GM12891 (cell line): ENCODE measurements around the gene GAREM1.

ENCODE experiments used
- POLR2A ChIP-seq: IDR thresholded peaks from 2 replicates; pipeline ENCODE4 v1.6.1; 2011; ENCODE audit warnings: low read depth, low read length, control low read depth
- POLR2AphosphoS5 ChIP-seq: IDR thresholded peaks from 2 replicates; pipeline ENCODE4 v1.6.1; 2011; ENCODE audit warnings: low read depth, low read length, control low read depth
- TAF1 ChIP-seq: IDR thresholded peaks from 2 replicates; pipeline ENCODE4 v1.6.1; 2011; ENCODE audit warnings: low read depth, low read length, control low read depth

DNA sequence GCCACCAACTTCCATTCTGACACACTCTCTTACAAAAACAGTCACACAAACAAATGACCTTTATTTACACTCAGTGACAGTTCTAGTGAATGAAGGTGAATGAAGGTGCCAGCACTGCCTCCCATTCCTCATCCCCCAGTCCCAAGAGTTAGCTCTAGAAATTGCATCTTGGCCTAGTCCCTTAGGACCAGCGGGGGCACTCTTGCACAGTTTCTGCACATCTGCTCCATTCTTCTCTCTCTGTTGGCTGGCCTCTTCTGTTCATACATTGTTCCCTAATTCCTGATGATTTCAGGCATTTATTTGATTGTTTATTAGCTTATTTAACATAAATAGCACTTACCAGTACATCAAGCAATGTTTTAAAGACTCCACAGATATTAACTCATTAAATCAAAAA lies 30.9 kb downstream of the GAREM1 start:
- TF ChIP-seq POLR2A (no peak), TAF1 (no peak), POLR2AphosphoS5 (no peak)
